ENCODE data around the gene IRF6. TPM values are rescaled to one million over a fixed set of nuclear protein-coding genes. Genes with fewer than 3 reads are reported as not detected.

IRF6 gene
- total RNA-seq, 1 experiment from 2014 or later = 17.2 TPM

DNA sequence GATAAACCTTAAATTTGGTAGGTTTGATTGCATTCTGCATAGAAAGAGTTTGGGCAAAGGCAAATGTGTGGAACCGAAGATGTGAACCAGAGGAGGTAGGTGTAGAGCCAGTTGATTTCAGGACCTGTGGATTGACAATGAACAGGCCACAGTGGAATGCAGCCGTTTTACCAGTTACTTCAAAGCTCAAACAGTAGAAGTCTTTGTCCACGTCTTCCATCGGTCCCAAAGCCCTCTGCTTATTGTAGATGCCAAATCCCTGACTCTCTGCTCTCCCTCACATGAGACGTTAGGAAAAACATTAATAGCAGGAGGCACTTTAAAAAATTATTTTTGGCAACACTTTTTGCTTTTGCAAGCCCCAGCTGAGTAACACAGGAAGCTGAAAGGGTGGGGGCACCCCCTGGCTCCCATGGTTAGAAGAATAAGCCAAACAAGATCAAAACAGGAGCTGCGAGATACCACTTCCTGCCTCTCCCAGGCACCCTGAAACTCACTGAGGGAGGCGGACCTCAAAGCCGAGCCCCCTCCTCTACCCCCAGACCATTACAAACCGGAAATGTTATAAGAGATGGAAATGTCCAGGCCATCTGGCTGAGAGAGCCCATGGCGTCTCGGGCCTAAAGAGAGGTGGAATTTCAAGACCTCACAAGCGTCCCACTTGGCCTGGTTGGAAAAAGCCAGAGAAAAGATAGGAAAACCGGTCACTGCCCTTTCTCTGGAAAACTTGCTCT lies 36.6 kb downstream of the IRF6 start:
- H3K27me3 Mint-ChIP-seq (ENCODE audit: low read depth) = peaks cover 3% of the 10 kb centered on the region
- H3K4me1 Mint-ChIP-seq = peaks cover 10% of the 10 kb centered on the region
- H3K4me3 Mint-ChIP-seq = no peak overlapping the region
- no peak for DNase-seq (ENCODE audit: low spot score)
- H3K36me3 Mint-ChIP-seq = no peaks in the 10 kb centered on the region
- no peaks in the 10 kb centered on the region for H3K9me3 Mint-ChIP-seq
- ATAC-seq = no peak; the same call in 1 of the 2 replicates
- ChIA-PET POLR2A (interaction anchor here (1.0 kb wide), 1 partner anchor 11 kb away, joined by 4 read pairs; no protein-coding TSS in a partner anchor), CTCF (interaction anchor here (0.5 to 0.8 kb wide), 2 partner anchors 59 to 178 kb away, joined by 3 read pairs; no protein-coding TSS in a partner anchor)
- H3K27ac Mint-ChIP-seq = no peak overlapping the region
- TF ChIP-seq TEAD1 (CRISPR knock-in tag; IDR thresholded peaks at IDR 0.05) (no peak), NR1H2 (CRISPR knock-in tag; IDR thresholded peaks at IDR 0.05) (no peak), NFYB (CRISPR knock-in tag; conservative IDR thresholded peaks at IDR 0.05; ENCODE audit: low read depth) (no peak), ZNF263 (CRISPR knock-in tag; IDR thresholded peaks at IDR 0.05; ENCODE audit: low read depth) (no peak), GRHL2 (CRISPR knock-in tag; IDR thresholded peaks at IDR 0.05; ENCODE audit: insufficient replicate concordance, severe bottlenecking) (no peak), ESRRA (CRISPR knock-in tag; IDR thresholded peaks at IDR 0.05; ENCODE audit: borderline replicate concordance) (no peak)
- TF ChIP-seq, protein P1, sequence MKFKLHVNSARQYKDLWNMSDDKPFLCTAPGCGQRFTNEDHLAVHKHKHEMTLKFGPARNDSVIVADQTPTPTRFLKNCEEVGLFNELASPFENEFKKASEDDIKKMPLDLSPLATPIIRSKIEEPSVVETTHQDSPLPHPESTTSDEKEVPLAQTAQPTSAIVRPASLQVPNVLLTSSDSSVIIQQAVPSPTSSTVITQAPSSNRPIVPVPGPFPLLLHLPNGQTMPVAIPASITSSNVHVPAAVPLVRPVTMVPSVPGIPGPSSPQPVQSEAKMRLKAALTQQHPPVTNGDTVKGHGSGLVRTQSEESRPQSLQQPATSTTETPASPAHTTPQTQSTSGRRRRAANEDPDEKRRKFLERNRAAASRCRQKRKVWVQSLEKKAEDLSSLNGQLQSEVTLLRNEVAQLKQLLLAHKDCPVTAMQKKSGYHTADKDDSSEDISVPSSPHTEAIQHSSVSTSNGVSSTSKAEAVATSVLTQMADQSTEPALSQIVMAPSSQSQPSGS (CRISPR knock-in tag; IDR thresholded peaks at IDR 0.05; ENCODE audit: borderline replicate concordance, low read depth) = no peak
- TF ChIP-seq, protein P2, sequence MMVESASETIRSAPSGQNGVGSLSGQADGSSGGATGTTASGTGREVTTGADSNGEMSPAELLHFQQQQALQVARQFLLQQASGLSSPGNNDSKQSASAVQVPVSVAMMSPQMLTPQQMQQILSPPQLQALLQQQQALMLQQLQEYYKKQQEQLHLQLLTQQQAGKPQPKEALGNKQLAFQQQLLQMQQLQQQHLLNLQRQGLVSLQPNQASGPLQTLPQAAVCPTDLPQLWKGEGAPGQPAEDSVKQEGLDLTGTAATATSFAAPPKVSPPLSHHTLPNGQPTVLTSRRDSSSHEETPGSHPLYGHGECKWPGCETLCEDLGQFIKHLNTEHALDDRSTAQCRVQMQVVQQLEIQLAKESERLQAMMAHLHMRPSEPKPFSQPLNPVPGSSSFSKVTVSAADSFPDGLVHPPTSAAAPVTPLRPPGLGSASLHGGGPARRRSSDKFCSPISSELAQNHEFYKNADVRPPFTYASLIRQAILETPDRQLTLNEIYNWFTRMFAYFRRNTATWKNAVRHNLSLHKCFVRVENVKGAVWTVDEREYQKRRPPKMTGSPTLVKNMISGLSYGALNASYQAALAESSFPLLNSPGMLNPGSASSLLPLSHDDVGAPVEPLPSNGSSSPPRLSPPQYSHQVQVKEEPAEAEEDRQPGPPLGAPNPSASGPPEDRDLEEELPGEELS (CRISPR knock-in tag; IDR thresholded peaks at IDR 0.05) = no peak
- TF ChIP-seq, protein P3, sequence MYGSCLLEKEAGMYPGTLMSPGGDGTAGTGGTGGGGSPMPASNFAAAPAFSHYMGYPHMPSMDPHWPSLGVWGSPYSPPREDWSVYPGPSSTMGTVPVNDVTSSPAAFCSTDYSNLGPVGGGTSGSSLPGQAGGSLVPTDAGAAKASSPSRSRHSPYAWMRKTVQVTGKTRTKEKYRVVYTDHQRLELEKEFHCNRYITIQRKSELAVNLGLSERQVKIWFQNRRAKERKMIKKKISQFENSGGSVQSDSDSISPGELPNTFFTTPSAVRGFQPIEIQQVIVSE (CRISPR knock-in tag; IDR thresholded peaks at IDR 0.05; ENCODE audit: borderline replicate concordance) = no peak
- TF ChIP-seq, protein P4, sequence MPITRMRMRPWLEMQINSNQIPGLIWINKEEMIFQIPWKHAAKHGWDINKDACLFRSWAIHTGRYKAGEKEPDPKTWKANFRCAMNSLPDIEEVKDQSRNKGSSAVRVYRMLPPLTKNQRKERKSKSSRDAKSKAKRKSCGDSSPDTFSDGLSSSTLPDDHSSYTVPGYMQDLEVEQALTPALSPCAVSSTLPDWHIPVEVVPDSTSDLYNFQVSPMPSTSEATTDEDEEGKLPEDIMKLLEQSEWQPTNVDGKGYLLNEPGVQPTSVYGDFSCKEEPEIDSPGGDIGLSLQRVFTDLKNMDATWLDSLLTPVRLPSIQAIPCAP (CRISPR knock-in tag; IDR thresholded peaks at IDR 0.05) = no peak
- TF ChIP-seq, protein P5, sequence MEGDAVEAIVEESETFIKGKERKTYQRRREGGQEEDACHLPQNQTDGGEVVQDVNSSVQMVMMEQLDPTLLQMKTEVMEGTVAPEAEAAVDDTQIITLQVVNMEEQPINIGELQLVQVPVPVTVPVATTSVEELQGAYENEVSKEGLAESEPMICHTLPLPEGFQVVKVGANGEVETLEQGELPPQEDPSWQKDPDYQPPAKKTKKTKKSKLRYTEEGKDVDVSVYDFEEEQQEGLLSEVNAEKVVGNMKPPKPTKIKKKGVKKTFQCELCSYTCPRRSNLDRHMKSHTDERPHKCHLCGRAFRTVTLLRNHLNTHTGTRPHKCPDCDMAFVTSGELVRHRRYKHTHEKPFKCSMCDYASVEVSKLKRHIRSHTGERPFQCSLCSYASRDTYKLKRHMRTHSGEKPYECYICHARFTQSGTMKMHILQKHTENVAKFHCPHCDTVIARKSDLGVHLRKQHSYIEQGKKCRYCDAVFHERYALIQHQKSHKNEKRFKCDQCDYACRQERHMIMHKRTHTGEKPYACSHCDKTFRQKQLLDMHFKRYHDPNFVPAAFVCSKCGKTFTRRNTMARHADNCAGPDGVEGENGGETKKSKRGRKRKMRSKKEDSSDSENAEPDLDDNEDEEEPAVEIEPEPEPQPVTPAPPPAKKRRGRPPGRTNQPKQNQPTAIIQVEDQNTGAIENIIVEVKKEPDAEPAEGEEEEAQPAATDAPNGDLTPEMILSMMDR (IDR thresholded peaks at IDR 0.05) = no peak
- TF ChIP-seq, protein P6, sequence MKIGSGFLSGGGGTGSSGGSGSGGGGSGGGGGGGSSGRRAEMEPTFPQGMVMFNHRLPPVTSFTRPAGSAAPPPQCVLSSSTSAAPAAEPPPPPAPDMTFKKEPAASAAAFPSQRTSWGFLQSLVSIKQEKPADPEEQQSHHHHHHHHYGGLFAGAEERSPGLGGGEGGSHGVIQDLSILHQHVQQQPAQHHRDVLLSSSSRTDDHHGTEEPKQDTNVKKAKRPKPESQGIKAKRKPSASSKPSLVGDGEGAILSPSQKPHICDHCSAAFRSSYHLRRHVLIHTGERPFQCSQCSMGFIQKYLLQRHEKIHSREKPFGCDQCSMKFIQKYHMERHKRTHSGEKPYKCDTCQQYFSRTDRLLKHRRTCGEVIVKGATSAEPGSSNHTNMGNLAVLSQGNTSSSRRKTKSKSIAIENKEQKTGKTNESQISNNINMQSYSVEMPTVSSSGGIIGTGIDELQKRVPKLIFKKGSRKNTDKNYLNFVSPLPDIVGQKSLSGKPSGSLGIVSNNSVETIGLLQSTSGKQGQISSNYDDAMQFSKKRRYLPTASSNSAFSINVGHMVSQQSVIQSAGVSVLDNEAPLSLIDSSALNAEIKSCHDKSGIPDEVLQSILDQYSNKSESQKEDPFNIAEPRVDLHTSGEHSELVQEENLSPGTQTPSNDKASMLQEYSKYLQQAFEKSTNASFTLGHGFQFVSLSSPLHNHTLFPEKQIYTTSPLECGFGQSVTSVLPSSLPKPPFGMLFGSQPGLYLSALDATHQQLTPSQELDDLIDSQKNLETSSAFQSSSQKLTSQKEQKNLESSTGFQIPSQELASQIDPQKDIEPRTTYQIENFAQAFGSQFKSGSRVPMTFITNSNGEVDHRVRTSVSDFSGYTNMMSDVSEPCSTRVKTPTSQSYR (CRISPR knock-in tag; IDR thresholded peaks at IDR 0.05) = no peak
- TF ChIP-seq, protein P7, sequence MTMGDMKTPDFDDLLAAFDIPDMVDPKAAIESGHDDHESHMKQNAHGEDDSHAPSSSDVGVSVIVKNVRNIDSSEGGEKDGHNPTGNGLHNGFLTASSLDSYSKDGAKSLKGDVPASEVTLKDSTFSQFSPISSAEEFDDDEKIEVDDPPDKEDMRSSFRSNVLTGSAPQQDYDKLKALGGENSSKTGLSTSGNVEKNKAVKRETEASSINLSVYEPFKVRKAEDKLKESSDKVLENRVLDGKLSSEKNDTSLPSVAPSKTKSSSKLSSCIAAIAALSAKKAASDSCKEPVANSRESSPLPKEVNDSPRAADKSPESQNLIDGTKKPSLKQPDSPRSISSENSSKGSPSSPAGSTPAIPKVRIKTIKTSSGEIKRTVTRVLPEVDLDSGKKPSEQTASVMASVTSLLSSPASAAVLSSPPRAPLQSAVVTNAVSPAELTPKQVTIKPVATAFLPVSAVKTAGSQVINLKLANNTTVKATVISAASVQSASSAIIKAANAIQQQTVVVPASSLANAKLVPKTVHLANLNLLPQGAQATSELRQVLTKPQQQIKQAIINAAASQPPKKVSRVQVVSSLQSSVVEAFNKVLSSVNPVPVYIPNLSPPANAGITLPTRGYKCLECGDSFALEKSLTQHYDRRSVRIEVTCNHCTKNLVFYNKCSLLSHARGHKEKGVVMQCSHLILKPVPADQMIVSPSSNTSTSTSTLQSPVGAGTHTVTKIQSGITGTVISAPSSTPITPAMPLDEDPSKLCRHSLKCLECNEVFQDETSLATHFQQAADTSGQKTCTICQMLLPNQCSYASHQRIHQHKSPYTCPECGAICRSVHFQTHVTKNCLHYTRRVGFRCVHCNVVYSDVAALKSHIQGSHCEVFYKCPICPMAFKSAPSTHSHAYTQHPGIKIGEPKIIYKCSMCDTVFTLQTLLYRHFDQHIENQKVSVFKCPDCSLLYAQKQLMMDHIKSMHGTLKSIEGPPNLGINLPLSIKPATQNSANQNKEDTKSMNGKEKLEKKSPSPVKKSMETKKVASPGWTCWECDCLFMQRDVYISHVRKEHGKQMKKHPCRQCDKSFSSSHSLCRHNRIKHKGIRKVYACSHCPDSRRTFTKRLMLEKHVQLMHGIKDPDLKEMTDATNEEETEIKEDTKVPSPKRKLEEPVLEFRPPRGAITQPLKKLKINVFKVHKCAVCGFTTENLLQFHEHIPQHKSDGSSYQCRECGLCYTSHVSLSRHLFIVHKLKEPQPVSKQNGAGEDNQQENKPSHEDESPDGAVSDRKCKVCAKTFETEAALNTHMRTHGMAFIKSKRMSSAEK (CRISPR knock-in tag; IDR thresholded peaks at IDR 0.05; ENCODE audit: borderline replicate concordance) = no peak
- TF ChIP-seq, protein P8, sequence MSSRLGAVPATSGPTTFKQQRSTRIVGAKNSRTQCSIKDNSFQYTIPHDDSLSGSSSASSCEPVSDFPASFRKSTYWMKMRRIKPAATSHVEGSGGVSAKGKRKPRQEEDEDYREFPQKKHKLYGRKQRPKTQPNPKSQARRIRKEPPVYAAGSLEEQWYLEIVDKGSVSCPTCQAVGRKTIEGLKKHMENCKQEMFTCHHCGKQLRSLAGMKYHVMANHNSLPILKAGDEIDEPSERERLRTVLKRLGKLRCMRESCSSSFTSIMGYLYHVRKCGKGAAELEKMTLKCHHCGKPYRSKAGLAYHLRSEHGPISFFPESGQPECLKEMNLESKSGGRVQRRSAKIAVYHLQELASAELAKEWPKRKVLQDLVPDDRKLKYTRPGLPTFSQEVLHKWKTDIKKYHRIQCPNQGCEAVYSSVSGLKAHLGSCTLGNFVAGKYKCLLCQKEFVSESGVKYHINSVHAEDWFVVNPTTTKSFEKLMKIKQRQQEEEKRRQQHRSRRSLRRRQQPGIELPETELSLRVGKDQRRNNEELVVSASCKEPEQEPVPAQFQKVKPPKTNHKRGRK (CRISPR knock-in tag; IDR thresholded peaks at IDR 0.05; ENCODE audit: borderline replicate concordance) = no peak
- TF ChIP-seq, protein P9, sequence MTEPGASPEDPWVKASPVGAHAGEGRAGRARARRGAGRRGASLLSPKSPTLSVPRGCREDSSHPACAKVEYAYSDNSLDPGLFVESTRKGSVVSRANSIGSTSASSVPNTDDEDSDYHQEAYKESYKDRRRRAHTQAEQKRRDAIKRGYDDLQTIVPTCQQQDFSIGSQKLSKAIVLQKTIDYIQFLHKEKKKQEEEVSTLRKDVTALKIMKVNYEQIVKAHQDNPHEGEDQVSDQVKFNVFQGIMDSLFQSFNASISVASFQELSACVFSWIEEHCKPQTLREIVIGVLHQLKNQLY (CRISPR knock-in tag; IDR thresholded peaks at IDR 0.05) = no peak
- TF ChIP-seq, protein P10, sequence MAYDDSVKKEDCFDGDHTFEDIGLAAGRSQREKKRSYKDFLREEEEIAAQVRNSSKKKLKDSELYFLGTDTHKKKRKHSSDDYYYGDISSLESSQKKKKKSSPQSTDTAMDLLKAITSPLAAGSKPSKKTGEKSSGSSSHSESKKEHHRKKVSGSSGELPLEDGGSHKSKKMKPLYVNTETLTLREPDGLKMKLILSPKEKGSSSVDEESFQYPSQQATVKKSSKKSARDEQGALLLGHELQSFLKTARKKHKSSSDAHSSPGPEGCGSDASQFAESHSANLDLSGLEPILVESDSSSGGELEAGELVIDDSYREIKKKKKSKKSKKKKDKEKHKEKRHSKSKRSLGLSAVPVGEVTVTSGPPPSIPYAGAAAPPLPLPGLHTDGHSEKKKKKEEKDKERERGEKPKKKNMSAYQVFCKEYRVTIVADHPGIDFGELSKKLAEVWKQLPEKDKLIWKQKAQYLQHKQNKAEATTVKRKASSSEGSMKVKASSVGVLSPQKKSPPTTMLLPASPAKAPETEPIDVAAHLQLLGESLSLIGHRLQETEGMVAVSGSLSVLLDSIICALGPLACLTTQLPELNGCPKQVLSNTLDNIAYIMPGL (CRISPR knock-in tag; IDR thresholded peaks at IDR 0.05) = no peak
